Parathyroid adenoma (tissue), 2 donors: Measurements from ENCODE around the gene UNC13A.

Source experiments
- H2AFZ ChIP-seq: fragments of 300-600 bp; sonication (generic); one replicate; pipeline ENCODE4 v1.7.0; 2017; ENCODE audit warnings: antibody characterized with exemption, mild to moderate bottlenecking
- H3K27ac ChIP-seq: fragments of 300-600 bp; sonication (generic); one replicate; pipeline ENCODE4 v1.7.0; 2017
- H3K27me3 ChIP-seq: fragments of 300-600 bp; sonication (generic); one replicate; pipeline ENCODE4 v1.7.0; 2017; ENCODE audit warnings: low read length; ENCODE audit not compliant: control insufficient read depth, insufficient read depth
- H3K36me3 ChIP-seq: fragments of 300-600 bp; sonication (generic); one replicate; pipeline ENCODE4 v1.7.0; 2017; ENCODE audit warnings: low read length; ENCODE audit not compliant: control insufficient read depth, insufficient read depth
- H3K4me1 ChIP-seq: fragments of 300-600 bp; sonication (generic); one replicate; pipeline ENCODE4 v1.7.0; 2017; ENCODE audit warnings: control low read depth
- H3K4me2 ChIP-seq: fragments of 300-600 bp; sonication (generic); one replicate; pipeline ENCODE4 v1.7.0; 2017; ENCODE audit warnings: low read length
- H3K4me3 ChIP-seq: fragments of 300-600 bp; sonication (generic); one replicate; pipeline ENCODE4 v1.7.0; 2017; ENCODE audit warnings: low read depth, low read length
- H3K79me2 ChIP-seq: fragments of 300-600 bp; sonication (generic); one replicate; pipeline ENCODE4 v1.7.0; 2017; ENCODE audit warnings: control low read depth
- H3K9ac ChIP-seq: fragments of 300-600 bp; sonication (generic); one replicate; pipeline ENCODE4 v1.7.0; 2017; ENCODE audit warnings: mild to moderate bottlenecking
- H3K9me3 ChIP-seq: fragments of 300-600 bp; sonication (generic); one replicate; pipeline ENCODE4 v1.7.0; 2017; ENCODE audit warnings: low read length; ENCODE audit not compliant: control insufficient read depth
- TF ChIP-seq, protein P1 (sequence below): fragments of 300-600 bp; sonication (generic); IDR thresholded peaks from one replicate; pipeline ENCODE4 v1.7.0; 2017; ENCODE audit warnings: antibody characterized with exemption, mild to moderate bottlenecking
- donor health status: primary hyperparathyroidism.

The UNC13A gene

GRCh38 chr19:17616961-17617806 is 71.0 kb downstream of the UNC13A start:
- peak overlapping the region; percentile 48 for H3K4me3 ChIP-seq
- peak overlapping the region; percentile 70 for H3K4me2 ChIP-seq
- no peak overlapping the region for H3K27ac ChIP-seq
- TF ChIP-seq, protein P1, sequence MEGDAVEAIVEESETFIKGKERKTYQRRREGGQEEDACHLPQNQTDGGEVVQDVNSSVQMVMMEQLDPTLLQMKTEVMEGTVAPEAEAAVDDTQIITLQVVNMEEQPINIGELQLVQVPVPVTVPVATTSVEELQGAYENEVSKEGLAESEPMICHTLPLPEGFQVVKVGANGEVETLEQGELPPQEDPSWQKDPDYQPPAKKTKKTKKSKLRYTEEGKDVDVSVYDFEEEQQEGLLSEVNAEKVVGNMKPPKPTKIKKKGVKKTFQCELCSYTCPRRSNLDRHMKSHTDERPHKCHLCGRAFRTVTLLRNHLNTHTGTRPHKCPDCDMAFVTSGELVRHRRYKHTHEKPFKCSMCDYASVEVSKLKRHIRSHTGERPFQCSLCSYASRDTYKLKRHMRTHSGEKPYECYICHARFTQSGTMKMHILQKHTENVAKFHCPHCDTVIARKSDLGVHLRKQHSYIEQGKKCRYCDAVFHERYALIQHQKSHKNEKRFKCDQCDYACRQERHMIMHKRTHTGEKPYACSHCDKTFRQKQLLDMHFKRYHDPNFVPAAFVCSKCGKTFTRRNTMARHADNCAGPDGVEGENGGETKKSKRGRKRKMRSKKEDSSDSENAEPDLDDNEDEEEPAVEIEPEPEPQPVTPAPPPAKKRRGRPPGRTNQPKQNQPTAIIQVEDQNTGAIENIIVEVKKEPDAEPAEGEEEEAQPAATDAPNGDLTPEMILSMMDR, result no peak
- no peak overlapping the region for H3K9ac ChIP-seq
- no peaks in the 10 kb centered on the region for H3K4me1 ChIP-seq
- no peaks in the 10 kb centered on the region for H3K27me3 ChIP-seq
- no peaks in the 10 kb centered on the region for H3K36me3 ChIP-seq
- no peaks in the 10 kb centered on the region for H3K79me2 ChIP-seq
- no peak overlapping the region for H2AFZ ChIP-seq
- no peaks in the 10 kb centered on the region for H3K9me3 ChIP-seq

DNA sequence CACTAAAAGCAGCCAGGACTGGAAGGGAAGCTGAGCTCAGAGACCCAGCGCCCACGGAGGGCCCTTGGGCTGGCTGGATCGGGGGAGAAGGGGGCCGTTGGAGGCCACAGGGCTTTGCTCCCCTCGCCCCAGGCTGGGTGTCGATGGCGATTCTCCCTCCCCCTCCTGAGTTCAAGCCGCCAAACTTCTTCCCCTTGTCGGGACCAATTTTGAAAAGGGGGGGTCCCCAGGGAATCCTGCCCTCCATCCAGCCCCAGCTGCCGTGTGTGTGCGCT is 71.5 kb downstream of the UNC13A start:
- Histone ChIP-seq H3K36me3 (no peaks in the 10 kb centered on the region), H3K9ac (no peak overlapping the region), H2AFZ (no peak overlapping the region), H3K4me3 (peak overlapping the region; percentile 48), H3K27me3 (no peaks in the 10 kb centered on the region), H3K9me3 (no peaks in the 10 kb centered on the region), H3K4me1 (no peaks in the 10 kb centered on the region), H3K79me2 (no peaks in the 10 kb centered on the region), H3K4me2 (peak overlapping the region; percentile 70), H3K27ac (no peak overlapping the region)
- TF ChIP-seq, protein P1, result no peak

GRCh38 chr19:17615889-17616685 is 72.1 kb downstream of the UNC13A start:
- H2AFZ ChIP-seq, result no peak overlapping the region
- no peak overlapping the region for H3K9ac ChIP-seq
- peak overlapping the region; percentile 48 for H3K4me3 ChIP-seq
- no peaks in the 10 kb centered on the region for H3K9me3 ChIP-seq
- H3K79me2 ChIP-seq, result no peaks in the 10 kb centered on the region
- no peaks in the 10 kb centered on the region for H3K36me3 ChIP-seq
- no peaks in the 10 kb centered on the region for H3K27me3 ChIP-seq
- TF ChIP-seq, protein P1, result no peak
- no peaks in the 10 kb centered on the region for H3K4me1 ChIP-seq
- H3K4me2 ChIP-seq, result peak overlapping the region; percentile 70
- H3K27ac ChIP-seq, result no peak overlapping the region

GRCh38 chr19:17614476-17614875 is 73.7 kb downstream of the UNC13A start:
- no peak overlapping the region for H2AFZ ChIP-seq
- H3K4me2 ChIP-seq, result no peak overlapping the region
- H3K9ac ChIP-seq, result no peak overlapping the region
- TF ChIP-seq, protein P1, result no peak
- no peaks in the 10 kb centered on the region for H3K9me3 ChIP-seq
- H3K4me1 ChIP-seq, result no peaks in the 10 kb centered on the region
- H3K27ac ChIP-seq, result no peak overlapping the region
- H3K27me3 ChIP-seq, result no peaks in the 10 kb centered on the region
- no peaks in the 10 kb centered on the region for H3K79me2 ChIP-seq
- no peak overlapping the region for H3K4me3 ChIP-seq
- no peaks in the 10 kb centered on the region for H3K36me3 ChIP-seq
